ENCODE measurements around the gene CAMK4.

The CAMK4 gene

DNA sequence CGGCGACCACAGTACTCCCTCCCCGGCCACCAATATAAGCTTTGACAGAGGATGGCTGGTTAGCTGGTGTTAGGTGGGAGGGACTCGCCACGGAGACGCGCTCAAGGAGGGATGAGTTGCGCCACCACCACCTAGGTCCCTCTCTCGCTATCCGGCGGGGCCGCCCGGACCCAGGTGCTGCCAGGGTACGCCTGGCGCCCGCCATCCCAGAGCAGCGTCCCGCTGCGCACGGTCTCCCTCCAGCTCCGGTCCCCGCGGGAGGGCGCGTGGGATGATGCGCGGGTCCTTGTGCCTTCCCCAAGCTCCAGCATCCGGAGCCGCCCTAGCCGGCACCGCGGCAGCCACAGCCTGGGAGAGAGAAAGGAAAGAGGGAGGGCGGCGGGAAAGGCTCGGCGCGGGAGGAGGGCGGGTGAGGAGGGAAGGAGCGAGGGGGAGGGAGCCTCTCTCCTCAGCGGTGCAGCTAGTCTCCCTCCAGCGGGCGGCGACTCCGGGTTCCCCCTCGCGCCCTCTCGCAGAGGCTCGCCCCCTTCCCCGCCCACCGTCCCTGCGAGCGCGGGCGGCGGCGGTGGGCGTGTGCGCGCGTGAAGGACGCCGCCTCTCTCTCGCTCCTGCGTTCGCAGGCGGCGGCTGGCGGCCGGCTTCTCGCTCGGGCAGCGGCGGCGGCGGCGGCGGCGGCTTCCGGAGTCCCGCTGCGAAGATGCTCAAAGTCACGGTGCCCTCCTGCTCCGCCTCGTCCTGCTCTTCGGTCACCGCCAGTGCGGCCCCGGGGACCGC lies at the start of gene CAMK4 (continued):
- TF ChIP-seq ZNF501 (tag by site-specific recombination; IDR thresholded peaks at IDR 0.05) = peak; percentile 92
- no peak for TF ChIP-seq BCL6B (tag by site-specific recombination; IDR thresholded peaks at IDR 0.05)
- TF ChIP-seq ZBTB8A (tag by site-specific recombination; IDR thresholded peaks at IDR 0.05) = peak; percentile 98
- no peak for TF ChIP-seq ZSCAN18 (tag by site-specific recombination; IDR thresholded peaks at IDR 0.05)
- TF ChIP-seq ZBTB6 (tag by site-specific recombination; IDR thresholded peaks at IDR 0.05) = peak; percentile 99
- TF ChIP-seq ZNF24 (tag by site-specific recombination; IDR thresholded peaks at IDR 0.05) = peak; percentile 50; the same call in 1 of the 2 replicates
- TF ChIP-seq ZNF785 (tag by site-specific recombination; IDR thresholded peaks at IDR 0.05) = no peak
- no peak for TF ChIP-seq ZBTB49 (tag by site-specific recombination; IDR thresholded peaks at IDR 0.05; ENCODE audit: low read depth)
- TF ChIP-seq ZNF155 (tag by site-specific recombination; IDR thresholded peaks at IDR 0.05) = no peak
- TF ChIP-seq MEIS1 (CRISPR knock-in tag; IDR thresholded peaks at IDR 0.05; ENCODE audit: borderline replicate concordance) = no peak
- no peak for TF ChIP-seq ZNF701 (tag by site-specific recombination; IDR thresholded peaks at IDR 0.05)
- TF ChIP-seq, protein P1, sequence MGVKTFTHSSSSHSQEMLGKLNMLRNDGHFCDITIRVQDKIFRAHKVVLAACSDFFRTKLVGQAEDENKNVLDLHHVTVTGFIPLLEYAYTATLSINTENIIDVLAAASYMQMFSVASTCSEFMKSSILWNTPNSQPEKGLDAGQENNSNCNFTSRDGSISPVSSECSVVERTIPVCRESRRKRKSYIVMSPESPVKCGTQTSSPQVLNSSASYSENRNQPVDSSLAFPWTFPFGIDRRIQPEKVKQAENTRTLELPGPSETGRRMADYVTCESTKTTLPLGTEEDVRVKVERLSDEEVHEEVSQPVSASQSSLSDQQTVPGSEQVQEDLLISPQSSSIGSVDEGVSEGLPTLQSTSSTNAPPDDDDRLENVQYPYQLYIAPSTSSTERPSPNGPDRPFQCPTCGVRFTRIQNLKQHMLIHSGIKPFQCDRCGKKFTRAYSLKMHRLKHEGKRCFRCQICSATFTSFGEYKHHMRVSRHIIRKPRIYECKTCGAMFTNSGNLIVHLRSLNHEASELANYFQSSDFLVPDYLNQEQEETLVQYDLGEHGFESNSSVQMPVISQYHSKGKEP (tag by site-specific recombination; IDR thresholded peaks at IDR 0.05) = peak; percentile 49; the same call in 1 of the 2 replicates
- TF ChIP-seq, protein P2, sequence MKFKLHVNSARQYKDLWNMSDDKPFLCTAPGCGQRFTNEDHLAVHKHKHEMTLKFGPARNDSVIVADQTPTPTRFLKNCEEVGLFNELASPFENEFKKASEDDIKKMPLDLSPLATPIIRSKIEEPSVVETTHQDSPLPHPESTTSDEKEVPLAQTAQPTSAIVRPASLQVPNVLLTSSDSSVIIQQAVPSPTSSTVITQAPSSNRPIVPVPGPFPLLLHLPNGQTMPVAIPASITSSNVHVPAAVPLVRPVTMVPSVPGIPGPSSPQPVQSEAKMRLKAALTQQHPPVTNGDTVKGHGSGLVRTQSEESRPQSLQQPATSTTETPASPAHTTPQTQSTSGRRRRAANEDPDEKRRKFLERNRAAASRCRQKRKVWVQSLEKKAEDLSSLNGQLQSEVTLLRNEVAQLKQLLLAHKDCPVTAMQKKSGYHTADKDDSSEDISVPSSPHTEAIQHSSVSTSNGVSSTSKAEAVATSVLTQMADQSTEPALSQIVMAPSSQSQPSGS (tag by site-specific recombination; IDR thresholded peaks at IDR 0.05; ENCODE audit: low read depth) = no peak
- TF ChIP-seq KLF9 (tag by site-specific recombination; IDR thresholded peaks at IDR 0.05; ENCODE audit: low read depth) = peak; percentile 97
- TF ChIP-seq, protein P3, sequence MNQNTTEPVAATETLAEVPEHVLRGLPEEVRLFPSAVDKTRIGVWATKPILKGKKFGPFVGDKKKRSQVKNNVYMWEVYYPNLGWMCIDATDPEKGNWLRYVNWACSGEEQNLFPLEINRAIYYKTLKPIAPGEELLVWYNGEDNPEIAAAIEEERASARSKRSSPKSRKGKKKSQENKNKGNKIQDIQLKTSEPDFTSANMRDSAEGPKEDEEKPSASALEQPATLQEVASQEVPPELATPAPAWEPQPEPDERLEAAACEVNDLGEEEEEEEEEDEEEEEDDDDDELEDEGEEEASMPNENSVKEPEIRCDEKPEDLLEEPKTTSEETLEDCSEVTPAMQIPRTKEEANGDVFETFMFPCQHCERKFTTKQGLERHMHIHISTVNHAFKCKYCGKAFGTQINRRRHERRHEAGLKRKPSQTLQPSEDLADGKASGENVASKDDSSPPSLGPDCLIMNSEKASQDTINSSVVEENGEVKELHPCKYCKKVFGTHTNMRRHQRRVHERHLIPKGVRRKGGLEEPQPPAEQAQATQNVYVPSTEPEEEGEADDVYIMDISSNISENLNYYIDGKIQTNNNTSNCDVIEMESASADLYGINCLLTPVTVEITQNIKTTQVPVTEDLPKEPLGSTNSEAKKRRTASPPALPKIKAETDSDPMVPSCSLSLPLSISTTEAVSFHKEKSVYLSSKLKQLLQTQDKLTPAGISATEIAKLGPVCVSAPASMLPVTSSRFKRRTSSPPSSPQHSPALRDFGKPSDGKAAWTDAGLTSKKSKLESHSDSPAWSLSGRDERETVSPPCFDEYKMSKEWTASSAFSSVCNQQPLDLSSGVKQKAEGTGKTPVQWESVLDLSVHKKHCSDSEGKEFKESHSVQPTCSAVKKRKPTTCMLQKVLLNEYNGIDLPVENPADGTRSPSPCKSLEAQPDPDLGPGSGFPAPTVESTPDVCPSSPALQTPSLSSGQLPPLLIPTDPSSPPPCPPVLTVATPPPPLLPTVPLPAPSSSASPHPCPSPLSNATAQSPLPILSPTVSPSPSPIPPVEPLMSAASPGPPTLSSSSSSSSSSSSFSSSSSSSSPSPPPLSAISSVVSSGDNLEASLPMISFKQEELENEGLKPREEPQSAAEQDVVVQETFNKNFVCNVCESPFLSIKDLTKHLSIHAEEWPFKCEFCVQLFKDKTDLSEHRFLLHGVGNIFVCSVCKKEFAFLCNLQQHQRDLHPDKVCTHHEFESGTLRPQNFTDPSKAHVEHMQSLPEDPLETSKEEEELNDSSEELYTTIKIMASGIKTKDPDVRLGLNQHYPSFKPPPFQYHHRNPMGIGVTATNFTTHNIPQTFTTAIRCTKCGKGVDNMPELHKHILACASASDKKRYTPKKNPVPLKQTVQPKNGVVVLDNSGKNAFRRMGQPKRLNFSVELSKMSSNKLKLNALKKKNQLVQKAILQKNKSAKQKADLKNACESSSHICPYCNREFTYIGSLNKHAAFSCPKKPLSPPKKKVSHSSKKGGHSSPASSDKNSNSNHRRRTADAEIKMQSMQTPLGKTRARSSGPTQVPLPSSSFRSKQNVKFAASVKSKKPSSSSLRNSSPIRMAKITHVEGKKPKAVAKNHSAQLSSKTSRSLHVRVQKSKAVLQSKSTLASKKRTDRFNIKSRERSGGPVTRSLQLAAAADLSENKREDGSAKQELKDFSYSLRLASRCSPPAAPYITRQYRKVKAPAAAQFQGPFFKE (tag by site-specific recombination; IDR thresholded peaks at IDR 0.05; ENCODE audit: borderline replicate concordance) = no peak
- 0 out of 2 replicates have a peak, but pooled peaks have one; percentile 22 for TF ChIP-seq ZBTB21 (tag by site-specific recombination; IDR thresholded peaks at IDR 0.05)
- peak; percentile 75 for TF ChIP-seq ZBTB20 (tag by site-specific recombination; IDR thresholded peaks at IDR 0.05)
- peak; percentile 87 for TF ChIP-seq IKZF3 (tag by site-specific recombination; IDR thresholded peaks at IDR 0.05)
- peak; percentile 50 for TF ChIP-seq ZSCAN30 (tag by site-specific recombination; IDR thresholded peaks at IDR 0.05)
- no peak for TF ChIP-seq ZNF549 (tag by site-specific recombination; IDR thresholded peaks at IDR 0.05)
- TF ChIP-seq ZNF560 (tag by site-specific recombination; IDR thresholded peaks at IDR 0.05; ENCODE audit: borderline replicate concordance) = no peak
- no peak for TF ChIP-seq SCRT2 (tag by site-specific recombination; IDR thresholded peaks at IDR 0.05)
- no peak for TF ChIP-seq BCL11B (tag by site-specific recombination; IDR thresholded peaks at IDR 0.05; ENCODE audit: low read depth)
- TF ChIP-seq ZNF837 (tag by site-specific recombination; IDR thresholded peaks at IDR 0.05) = no peak

Measured in HEK293 (cell line).